Loucy (cell line): ENCODE data around the gene ITGB5.

ENCODE experiments used
- H2AFZ ChIP-seq: fragments of 200-600 bp; sonication (generic); 2 replicates; pipeline ENCODE4 v1.6.0; 2016; ENCODE audit warnings: antibody characterized with exemption, mild to moderate bottlenecking, low read length, moderate library complexity
- H3F3A ChIP-seq: fragments of 200-600 bp; 2 replicates; pipeline ENCODE4 v1.6.0; 2016; ENCODE audit warnings: antibody characterized with exemption, low read depth, mild to moderate bottlenecking
- H3K27me3 ChIP-seq: fragments of 200-600 bp; sonication (generic); 2 replicates; pipeline ENCODE4 v1.6.1; 2014; ENCODE audit warnings: low read length, mild to moderate bottlenecking; ENCODE audit not compliant: insufficient read depth, poor library complexity, severe bottlenecking
- H3K36me3 ChIP-seq: fragments of 200-600 bp; sonication (generic); 2 replicates; pipeline ENCODE4 v1.6.1; 2016; ENCODE audit warnings: low read length; ENCODE audit not compliant: insufficient read depth
- H3K4me1 ChIP-seq: fragments of 200-600 bp; sonication (generic); 2 replicates; pipeline ENCODE4 v1.5.1; 2014; ENCODE audit warnings: low read length, mild to moderate bottlenecking; ENCODE audit not compliant: insufficient read depth, poor library complexity, severe bottlenecking
- H3K4me2 ChIP-seq: fragments of 200-600 bp; sonication (generic); 2 replicates; pipeline ENCODE4 v1.6.0; 2014; ENCODE audit warnings: antibody characterized with exemption, low read length, low read depth, mild to moderate bottlenecking; ENCODE audit not compliant: poor library complexity, severe bottlenecking
- H3K4me3 ChIP-seq: fragments of 200-600 bp; sonication (generic); 2 replicates; pipeline ENCODE4 v1.5.1; 2014; ENCODE audit warnings: low read length, mild to moderate bottlenecking, mixed read lengths; ENCODE audit not compliant: poor library complexity, severe bottlenecking
- H3K79me2 ChIP-seq: fragments of 200-600 bp; sonication (generic); 2 replicates; pipeline ENCODE4 v1.6.1; 2014; ENCODE audit warnings: low read length; ENCODE audit not compliant: insufficient read depth
- H3K9ac ChIP-seq: fragments of 200-600 bp; sonication (generic); 2 replicates; pipeline ENCODE4 v1.6.0; 2014; ENCODE audit warnings: mild to moderate bottlenecking, low read depth, low read length, moderate library complexity; ENCODE audit not compliant: poor library complexity, severe bottlenecking
- H3K9me2 ChIP-seq: fragments of 200-600 bp; sonication (generic); replicated peaks from 2 replicates; pipeline ENCODE4 v1.6.1; 2016; ENCODE audit warnings: low read depth, low read length, mixed read lengths
- H3K9me3 ChIP-seq: fragments of 200-600 bp; sonication (generic); 2 replicates; pipeline ENCODE4 v1.6.1; 2014; ENCODE audit warnings: mild to moderate bottlenecking, antibody characterized with exemption, low read length, low read depth; ENCODE audit not compliant: insufficient read depth
- H4K20me1 ChIP-seq: fragments of 200-600 bp; sonication (generic); 2 replicates; pipeline ENCODE4 v1.6.0; 2014; ENCODE audit warnings: antibody characterized with exemption, low read length, mild to moderate bottlenecking; ENCODE audit not compliant: insufficient read depth, poor library complexity, severe bottlenecking
- EZH2phosphoT487 ChIP-seq: fragments of 200-600 bp; IDR thresholded peaks from 2 replicates; pipeline ENCODE4 v1.6.1; 2018; ENCODE audit warnings: antibody characterized with exemption, mild to moderate bottlenecking, moderate library complexity, borderline replicate concordance
- TF ChIP-seq, protein P1 (sequence below): fragments of 200-600 bp; sonication (generic); conservative IDR thresholded peaks from 2 replicates; pipeline ENCODE4 v1.5.1; 2014; ENCODE audit warnings: mild to moderate bottlenecking, antibody characterized with exemption, low read length

Gene ITGB5

DNA sequence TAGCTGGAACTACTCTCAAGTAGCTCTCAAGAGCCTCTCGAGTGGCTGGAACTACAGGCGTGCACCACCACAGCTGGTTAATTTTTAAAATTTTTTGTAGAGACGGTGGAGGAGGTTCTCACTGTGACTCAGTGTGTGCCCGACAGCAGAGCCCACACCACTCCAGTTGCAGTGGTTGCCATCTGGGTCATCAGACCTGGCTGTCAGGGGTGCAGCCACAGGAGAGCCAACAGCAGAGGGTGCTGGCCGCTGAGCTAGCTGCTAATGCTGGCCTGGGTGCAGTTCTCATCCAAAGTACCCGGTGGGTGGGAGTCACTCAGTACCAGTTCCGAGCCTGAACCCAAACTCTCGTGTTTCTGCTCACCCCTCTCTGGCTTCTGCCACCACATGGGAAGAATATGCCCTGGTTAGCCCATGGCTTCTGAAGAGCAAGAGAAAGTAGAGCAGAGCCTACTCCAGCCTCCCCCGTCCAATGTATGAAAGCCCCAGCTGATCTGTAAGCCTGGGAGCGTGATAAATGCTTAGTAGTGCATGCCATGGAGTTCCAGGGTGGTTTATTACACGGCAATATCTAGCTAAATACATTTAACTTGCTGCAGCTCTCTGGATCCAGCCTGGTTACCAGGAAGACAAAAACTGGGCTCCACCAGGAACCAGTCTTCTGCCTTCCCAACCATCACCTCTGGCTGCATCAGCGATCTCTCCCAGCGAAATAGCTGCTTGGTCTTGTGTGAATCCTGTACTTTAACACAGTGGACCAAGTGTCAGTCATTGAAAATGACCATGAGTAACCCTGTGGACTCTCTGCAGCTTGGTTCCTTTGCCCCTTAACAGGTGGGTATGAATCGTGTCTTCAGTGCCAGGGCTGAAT, 139.8 kb downstream of the ITGB5 start:
- Histone ChIP-seq H3F3A (no peaks in the 10 kb centered on the region), H4K20me1 (peaks cover 4% of the 10 kb centered on the region), H3K4me1 (no peaks in the 10 kb centered on the region), H3K27me3 (no peaks in the 10 kb centered on the region), H3K36me3 (peaks cover 24% of the 10 kb centered on the region; the same call in 1 of the 2 replicates), H3K9me3 (no peaks in the 10 kb centered on the region), H3K4me3 (no peak overlapping the region), H3K9me2 (no peaks in the 10 kb centered on the region), H3K79me2 (no peaks in the 10 kb centered on the region), H3K4me2 (no peak overlapping the region), H3K9ac (no peak overlapping the region), H2AFZ (no peak overlapping the region)
- no peak for TF ChIP-seq EZH2phosphoT487
- TF ChIP-seq, protein P1, sequence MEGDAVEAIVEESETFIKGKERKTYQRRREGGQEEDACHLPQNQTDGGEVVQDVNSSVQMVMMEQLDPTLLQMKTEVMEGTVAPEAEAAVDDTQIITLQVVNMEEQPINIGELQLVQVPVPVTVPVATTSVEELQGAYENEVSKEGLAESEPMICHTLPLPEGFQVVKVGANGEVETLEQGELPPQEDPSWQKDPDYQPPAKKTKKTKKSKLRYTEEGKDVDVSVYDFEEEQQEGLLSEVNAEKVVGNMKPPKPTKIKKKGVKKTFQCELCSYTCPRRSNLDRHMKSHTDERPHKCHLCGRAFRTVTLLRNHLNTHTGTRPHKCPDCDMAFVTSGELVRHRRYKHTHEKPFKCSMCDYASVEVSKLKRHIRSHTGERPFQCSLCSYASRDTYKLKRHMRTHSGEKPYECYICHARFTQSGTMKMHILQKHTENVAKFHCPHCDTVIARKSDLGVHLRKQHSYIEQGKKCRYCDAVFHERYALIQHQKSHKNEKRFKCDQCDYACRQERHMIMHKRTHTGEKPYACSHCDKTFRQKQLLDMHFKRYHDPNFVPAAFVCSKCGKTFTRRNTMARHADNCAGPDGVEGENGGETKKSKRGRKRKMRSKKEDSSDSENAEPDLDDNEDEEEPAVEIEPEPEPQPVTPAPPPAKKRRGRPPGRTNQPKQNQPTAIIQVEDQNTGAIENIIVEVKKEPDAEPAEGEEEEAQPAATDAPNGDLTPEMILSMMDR = no peak

GRCh38 chr3:124745756-124746155, 141.4 kb downstream of the ITGB5 start:
- Histone ChIP-seq H4K20me1 (peaks cover 5% of the 10 kb centered on the region), H3K79me2 (no peaks in the 10 kb centered on the region), H3K4me2 (no peak overlapping the region), H3K4me3 (no peak overlapping the region), H3K9ac (no peak overlapping the region), H3K9me3 (no peaks in the 10 kb centered on the region), H2AFZ (no peak overlapping the region), H3K9me2 (no peaks in the 10 kb centered on the region), H3F3A (no peaks in the 10 kb centered on the region), H3K27me3 (no peaks in the 10 kb centered on the region), H3K36me3 (peaks cover 32% of the 10 kb centered on the region; the same call in 1 of the 2 replicates), H3K4me1 (no peaks in the 10 kb centered on the region)
- TF ChIP-seq EZH2phosphoT487 = no peak
- TF ChIP-seq, protein P1 = no peak

GRCh38 chr3:124741027-124741426, 146.1 kb downstream of the ITGB5 start:
- Histone ChIP-seq H2AFZ (no peak overlapping the region), H3K4me1 (peaks cover 11% of the 10 kb centered on the region), H3K36me3 (peaks cover 50% of the 10 kb centered on the region; the same call in 1 of the 2 replicates), H4K20me1 (peaks cover 13% of the 10 kb centered on the region), H3K4me3 (no peak overlapping the region), H3K9me3 (no peaks in the 10 kb centered on the region), H3K4me2 (no peak overlapping the region), H3K79me2 (no peaks in the 10 kb centered on the region; the same call in 1 of the 2 replicates), H3F3A (no peaks in the 10 kb centered on the region), H3K9me2 (no peaks in the 10 kb centered on the region), H3K27me3 (no peaks in the 10 kb centered on the region), H3K9ac (no peak overlapping the region)
- TF ChIP-seq, protein P1 = no peak
- TF ChIP-seq EZH2phosphoT487 = no peak
